Peyer's patch (tissue), 4 donors: ENCODE measurements around the gene SETD1A. TPM values are rescaled to one million over a fixed set of nuclear protein-coding genes. Genes with fewer than 3 reads are reported as not detected.

Experiments used
- DNase-seq, 3 donors: peaks; one replicate each; pipeline ENCODE4 v3.0.0-alpha.2; 2017 to 2019
- H3K27ac ChIP-seq, 4 donors: fragments of 200-600 bp; sonication (generic); one replicate each; pipeline ENCODE4 v1.5.1; 2016 to 2019
- H3K27me3 ChIP-seq, 2 donors: fragments of 200-600 bp; sonication (generic); one replicate each; pipeline ENCODE4 v1.5.1; 2019
- H3K36me3 ChIP-seq, 3 donors: fragments of 200-600 bp; sonication (generic); one replicate each; pipeline ENCODE4 v1.5.1; 2016 to 2019
- H3K4me1 ChIP-seq, 4 donors: fragments of 200-600 bp; sonication (generic); one replicate each; pipeline ENCODE4 v1.5.1; 2016 to 2019
- H3K4me3 ChIP-seq, 4 donors: fragments of 200-600 bp; sonication (generic); 1 replicate in 3 of 4; 2 replicates in 1 of 4; pipeline ENCODE4 v1.5.1; 2016 to 2019; ENCODE audit warnings: mild to moderate bottlenecking in 1 of 4
- H3K9me3 ChIP-seq, 4 donors: fragments of 200-600 bp; sonication (generic); one replicate each; pipeline ENCODE4 v1.5.1; 2016 to 2019; ENCODE audit warnings: mild to moderate bottlenecking in 1 of 4
- POLR2A ChIP-seq, 2 donors: fragments of 450-650 bp; IDR thresholded peaks; one replicate each; pipeline ENCODE4 v1.5.1; 2017; ENCODE audit warnings: antibody characterized with exemption in 2 of 2, mild to moderate bottlenecking in 2 of 2, moderate library complexity in 2 of 2
- total RNA-seq, 4 donors: library from RNA; depleted of rRNA; stranded (reverse); fragments of >200 nt; gene quantifications; one replicate each; pipeline ENCODE4 v1.1.0, GENCODE V29; 2016
- TF ChIP-seq, protein P1 (sequence below), 6 experiments: fragments of 450-650 bp in 4 of 6; fragments of 200-600 bp in 2 of 6; sonication (generic) in 1 of 6; IDR thresholded peaks; one replicate each; pipeline ENCODE4 v1.5.1; 2017 to 2019; ENCODE audit warnings: antibody characterized with exemption in 6 of 6, mild to moderate bottlenecking in 3 of 6, moderate library complexity in 1 of 6

Gene SETD1A
- total RNA-seq, 4 donors from 2014 or later: 10.0 to 22.0 (median 16.5) TPM

DNA sequence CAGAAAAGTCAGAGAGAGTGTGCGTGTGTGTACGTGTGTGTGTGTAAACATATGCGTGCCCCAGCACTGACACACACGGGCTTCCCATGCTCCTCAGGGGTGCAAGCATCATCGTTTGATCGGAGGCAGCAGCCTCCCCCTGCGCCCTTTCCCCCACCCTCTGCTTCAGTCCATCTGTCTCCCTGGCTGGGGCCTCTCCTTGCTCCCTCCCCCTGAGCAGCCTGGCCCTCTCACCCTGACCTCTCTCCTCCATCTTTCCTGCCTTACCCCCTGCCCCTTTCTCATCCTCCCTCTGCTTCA is 48.5 kb downstream of the SETD1A start:
- H3K27me3 ChIP-seq: peaks cover 0 to 13% of the 10 kb centered on the region in 2 donors

DNA sequence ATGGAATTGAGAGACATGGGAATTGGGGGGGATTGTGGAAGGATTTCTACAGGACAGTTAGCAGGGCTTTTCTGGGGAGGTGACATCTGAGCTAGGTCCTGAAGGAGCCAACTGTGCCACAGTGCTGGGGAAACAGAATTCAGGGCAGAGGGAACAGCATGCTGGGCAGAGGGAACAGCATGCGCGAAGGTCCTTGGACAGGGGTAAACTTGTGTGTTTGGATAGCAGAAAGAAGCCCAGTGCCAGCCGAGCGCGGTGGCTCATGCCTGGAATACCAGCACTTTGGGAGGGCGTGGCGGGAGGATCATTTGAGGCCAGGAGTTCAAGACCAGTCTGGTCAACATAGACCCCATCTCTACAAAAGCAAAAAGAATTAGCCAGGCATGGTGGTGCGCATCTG is 49.0 kb downstream of the SETD1A start:
- no peaks in the 10 kb centered on the region for H3K36me3 ChIP-seq
- H3K9me3 ChIP-seq: no peaks in the 10 kb centered on the region
- H3K4me1 ChIP-seq: peaks cover 0 to 7% (median 2%) of the 10 kb centered on the region in 4 donors
- peaks cover 0 to 15% of the 10 kb centered on the region in 2 donors for H3K27me3 ChIP-seq
- DNase-seq: no peak
- no peak overlapping the region for H3K4me3 ChIP-seq
- no peak for TF ChIP-seq POLR2A (IDR thresholded peaks at IDR 0.05)
- TF ChIP-seq, protein P1, sequence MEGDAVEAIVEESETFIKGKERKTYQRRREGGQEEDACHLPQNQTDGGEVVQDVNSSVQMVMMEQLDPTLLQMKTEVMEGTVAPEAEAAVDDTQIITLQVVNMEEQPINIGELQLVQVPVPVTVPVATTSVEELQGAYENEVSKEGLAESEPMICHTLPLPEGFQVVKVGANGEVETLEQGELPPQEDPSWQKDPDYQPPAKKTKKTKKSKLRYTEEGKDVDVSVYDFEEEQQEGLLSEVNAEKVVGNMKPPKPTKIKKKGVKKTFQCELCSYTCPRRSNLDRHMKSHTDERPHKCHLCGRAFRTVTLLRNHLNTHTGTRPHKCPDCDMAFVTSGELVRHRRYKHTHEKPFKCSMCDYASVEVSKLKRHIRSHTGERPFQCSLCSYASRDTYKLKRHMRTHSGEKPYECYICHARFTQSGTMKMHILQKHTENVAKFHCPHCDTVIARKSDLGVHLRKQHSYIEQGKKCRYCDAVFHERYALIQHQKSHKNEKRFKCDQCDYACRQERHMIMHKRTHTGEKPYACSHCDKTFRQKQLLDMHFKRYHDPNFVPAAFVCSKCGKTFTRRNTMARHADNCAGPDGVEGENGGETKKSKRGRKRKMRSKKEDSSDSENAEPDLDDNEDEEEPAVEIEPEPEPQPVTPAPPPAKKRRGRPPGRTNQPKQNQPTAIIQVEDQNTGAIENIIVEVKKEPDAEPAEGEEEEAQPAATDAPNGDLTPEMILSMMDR (IDR thresholded peaks at IDR 0.05): no peak
- H3K27ac ChIP-seq: no peak overlapping the region

More for the DNA sequence above, 48.5 kb downstream of the SETD1A start:
- TF ChIP-seq, protein P1 (IDR thresholded peaks at IDR 0.05): no peak
- H3K36me3 ChIP-seq: no peaks in the 10 kb centered on the region
- no peak overlapping the region for H3K27ac ChIP-seq
- H3K9me3 ChIP-seq: no peaks in the 10 kb centered on the region
- H3K4me1 ChIP-seq: peaks cover 0 to 4% (median 2%) of the 10 kb centered on the region in 4 donors
- H3K4me3 ChIP-seq: no peak overlapping the region
- no peak for DNase-seq

DNA sequence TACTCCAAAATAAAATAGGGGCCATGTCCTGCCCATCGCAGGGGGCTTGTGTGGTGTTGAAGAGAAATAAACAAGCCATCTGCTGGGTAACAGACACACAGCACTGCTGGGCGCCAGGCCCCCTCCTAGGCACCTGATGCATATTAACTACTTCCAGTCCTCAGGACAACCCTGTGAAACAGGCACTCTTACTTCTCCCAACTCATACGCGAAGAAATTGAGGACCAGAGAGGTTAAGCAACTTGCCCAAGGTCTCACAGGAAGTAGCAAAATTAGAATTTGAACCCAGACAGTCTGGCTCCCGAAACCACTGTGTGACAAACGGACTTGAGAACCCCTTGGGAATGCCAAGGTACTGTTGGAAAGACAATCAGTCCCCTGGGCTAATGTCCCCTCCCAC is 50.1 kb downstream of the SETD1A start:
- Histone ChIP-seq H3K9me3 (no peaks in the 10 kb centered on the region), H3K4me3 (no peak overlapping the region), H3K4me1 (peaks cover 0 to 7% (median 2%) of the 10 kb centered on the region in 4 donors), H3K27me3 (peaks cover 0 to 15% of the 10 kb centered on the region in 2 donors), H3K36me3 (no peaks in the 10 kb centered on the region), H3K27ac (no peak overlapping the region)
- no peak for TF ChIP-seq POLR2A (IDR thresholded peaks at IDR 0.05)
- TF ChIP-seq, protein P1 (IDR thresholded peaks at IDR 0.05): no peak
- no peak for DNase-seq

DNA sequence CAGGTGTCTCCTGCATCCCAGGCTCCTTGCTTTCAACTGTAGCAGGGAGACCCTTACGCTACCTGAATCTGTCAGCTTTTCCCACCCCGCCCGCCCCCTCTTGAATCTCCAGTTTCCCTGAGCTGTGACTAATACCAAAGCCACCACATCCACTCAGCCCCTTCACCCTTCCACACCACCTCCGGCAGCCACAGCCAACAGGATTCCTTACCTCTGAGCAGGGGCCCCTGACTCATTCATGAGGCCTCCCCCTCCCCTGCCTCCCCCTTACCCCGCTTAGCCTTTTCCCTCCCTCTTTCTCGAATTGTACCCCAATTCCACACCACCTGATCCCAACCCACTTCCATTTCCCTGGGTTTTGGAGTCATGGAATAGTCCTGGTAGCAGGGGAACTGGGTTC is 50.6 kb downstream of the SETD1A start:
- Histone ChIP-seq H3K27ac (no peak overlapping the region), H3K4me1 (peaks cover 0 to 7% (median 2%) of the 10 kb centered on the region in 4 donors), H3K36me3 (no peaks in the 10 kb centered on the region), H3K27me3 (peaks cover 0 to 15% of the 10 kb centered on the region in 2 donors), H3K9me3 (no peaks in the 10 kb centered on the region), H3K4me3 (no peak overlapping the region)
- DNase-seq: no peak
- no peak for TF ChIP-seq POLR2A (IDR thresholded peaks at IDR 0.05)
- TF ChIP-seq, protein P1 (IDR thresholded peaks at IDR 0.05): no peak

DNA sequence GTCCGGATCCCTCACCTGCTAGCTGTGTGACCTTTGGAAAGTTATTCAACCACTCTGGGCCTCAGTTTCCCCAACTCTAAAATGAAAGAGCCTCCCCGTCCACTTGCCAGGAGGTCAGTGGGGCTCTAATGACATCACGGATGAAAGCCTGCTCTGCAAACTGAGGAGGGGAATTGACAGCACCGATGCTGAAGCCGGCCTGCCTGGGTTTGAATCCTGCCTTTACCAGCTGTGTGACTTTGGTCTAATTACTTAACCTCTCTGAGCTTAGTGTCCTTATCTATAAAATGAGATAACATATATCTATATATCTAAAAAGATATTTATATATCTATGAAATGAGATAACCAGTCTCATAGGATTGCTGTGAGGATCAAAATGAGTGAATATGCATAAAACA is 51.0 kb downstream of the SETD1A start:
- Histone ChIP-seq H3K9me3 (no peaks in the 10 kb centered on the region), H3K27ac (no peak overlapping the region), H3K36me3 (no peaks in the 10 kb centered on the region), H3K4me3 (no peak overlapping the region), H3K27me3 (peaks cover 0 to 15% of the 10 kb centered on the region in 2 donors), H3K4me1 (peaks cover 0 to 7% (median 2%) of the 10 kb centered on the region in 4 donors)
- DNase-seq: no peak
- TF ChIP-seq, protein P1 (IDR thresholded peaks at IDR 0.05): no peak
- no peak for TF ChIP-seq POLR2A (IDR thresholded peaks at IDR 0.05)

DNA sequence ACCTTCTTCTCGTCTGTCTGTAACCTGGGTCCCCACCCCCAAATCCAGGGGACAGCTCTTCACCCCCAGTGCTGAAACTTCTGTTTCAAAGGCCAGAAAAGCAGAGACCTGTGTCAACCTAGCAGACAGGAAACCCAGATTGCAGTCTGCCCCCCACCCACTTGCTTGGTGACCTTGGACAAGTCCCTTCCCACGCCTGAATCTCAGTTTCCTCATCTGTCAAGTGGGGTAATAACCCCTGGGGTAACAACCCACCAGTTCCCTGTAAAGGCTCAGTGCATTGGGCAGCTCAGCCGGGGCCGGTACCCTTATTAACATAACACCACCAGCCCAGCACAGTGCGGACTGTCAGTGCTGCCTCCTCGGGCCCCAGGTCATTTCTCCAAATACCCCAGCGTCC is 51.6 kb downstream of the SETD1A start:
- no peak overlapping the region for H3K27ac ChIP-seq
- H3K4me1 ChIP-seq: peaks cover 0 to 7% (median 2%) of the 10 kb centered on the region in 4 donors
- H3K27me3 ChIP-seq: peaks cover 0 to 15% of the 10 kb centered on the region in 2 donors
- TF ChIP-seq, protein P1 (IDR thresholded peaks at IDR 0.05): no peak
- TF ChIP-seq POLR2A (IDR thresholded peaks at IDR 0.05): no peak
- no peak overlapping the region for H3K4me3 ChIP-seq
- no peaks in the 10 kb centered on the region for H3K36me3 ChIP-seq
- DNase-seq: no peak
- no peaks in the 10 kb centered on the region for H3K9me3 ChIP-seq
